LNCAP (cell line): Measurements from ENCODE around the gene UBE2K.

Experiments
- TF ChIP-seq, protein P1 (sequence below): fragments of 450-650 bp; IDR thresholded peaks from 2 replicates; pipeline ENCODE4 v1.5.1; 2017; ENCODE audit warnings: mild to moderate bottlenecking

Gene UBE2K

GRCh38 chr4:39731908-39732307, 34.0 kb downstream of the UBE2K start:
- TF ChIP-seq, protein P1, sequence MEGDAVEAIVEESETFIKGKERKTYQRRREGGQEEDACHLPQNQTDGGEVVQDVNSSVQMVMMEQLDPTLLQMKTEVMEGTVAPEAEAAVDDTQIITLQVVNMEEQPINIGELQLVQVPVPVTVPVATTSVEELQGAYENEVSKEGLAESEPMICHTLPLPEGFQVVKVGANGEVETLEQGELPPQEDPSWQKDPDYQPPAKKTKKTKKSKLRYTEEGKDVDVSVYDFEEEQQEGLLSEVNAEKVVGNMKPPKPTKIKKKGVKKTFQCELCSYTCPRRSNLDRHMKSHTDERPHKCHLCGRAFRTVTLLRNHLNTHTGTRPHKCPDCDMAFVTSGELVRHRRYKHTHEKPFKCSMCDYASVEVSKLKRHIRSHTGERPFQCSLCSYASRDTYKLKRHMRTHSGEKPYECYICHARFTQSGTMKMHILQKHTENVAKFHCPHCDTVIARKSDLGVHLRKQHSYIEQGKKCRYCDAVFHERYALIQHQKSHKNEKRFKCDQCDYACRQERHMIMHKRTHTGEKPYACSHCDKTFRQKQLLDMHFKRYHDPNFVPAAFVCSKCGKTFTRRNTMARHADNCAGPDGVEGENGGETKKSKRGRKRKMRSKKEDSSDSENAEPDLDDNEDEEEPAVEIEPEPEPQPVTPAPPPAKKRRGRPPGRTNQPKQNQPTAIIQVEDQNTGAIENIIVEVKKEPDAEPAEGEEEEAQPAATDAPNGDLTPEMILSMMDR, result no peak

GRCh38 chr4:39732728-39733127, 34.8 kb downstream of the UBE2K start:
- TF ChIP-seq, protein P1, result no peak

- TF ChIP-seq, protein P1, result no peak
Measured at GRCh38 chr4:39741401-39741800, 43.5 kb downstream of the UBE2K start.

- TF ChIP-seq, protein P1, result no peak
Measured at GRCh38 chr4:39745920-39746319, 48.0 kb downstream of the UBE2K start.

GRCh38 chr4:39750216-39750615, 52.3 kb downstream of the UBE2K start:
- TF ChIP-seq, protein P1, result no peak

DNA sequence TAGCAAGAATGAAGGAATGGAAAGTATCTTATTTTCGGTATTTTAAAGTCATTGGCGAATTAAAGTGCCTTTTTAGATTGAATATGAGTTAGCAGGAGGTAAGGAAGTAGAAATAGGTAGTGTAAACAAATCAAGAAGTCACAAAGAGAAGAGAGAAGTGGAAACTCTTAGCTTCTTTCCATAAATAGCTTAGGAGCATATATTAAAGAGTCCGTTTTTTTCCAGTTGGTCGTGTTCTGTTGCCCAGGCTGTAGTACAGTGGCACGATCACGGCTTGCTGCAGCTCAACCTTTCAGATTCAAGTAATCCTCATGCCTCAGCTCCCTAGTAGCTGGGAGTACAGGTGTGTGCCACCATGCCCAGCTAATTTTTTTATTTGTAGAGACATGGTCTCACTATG, 56.4 kb downstream of the UBE2K start:
- TF ChIP-seq, protein P1, result no peak

DNA sequence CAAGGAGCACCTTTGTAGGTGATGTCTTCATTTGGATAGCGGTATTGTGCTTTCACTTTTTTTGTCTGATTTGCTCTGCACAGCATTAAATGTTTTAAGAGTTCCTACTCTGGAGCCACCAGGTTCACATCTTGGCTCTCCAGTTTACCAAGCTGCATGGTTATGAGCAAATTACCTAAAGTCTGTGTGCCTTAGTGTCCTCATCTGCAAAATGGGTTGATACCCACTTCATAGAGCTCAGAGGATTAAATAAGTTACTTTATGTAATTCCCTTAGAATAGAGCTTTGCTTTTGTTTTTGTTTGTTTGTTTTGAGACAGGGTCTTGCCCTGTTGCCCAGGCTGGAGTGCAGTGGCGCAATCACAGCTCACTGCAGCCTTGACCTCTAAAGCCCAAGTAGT, 58.2 kb downstream of the UBE2K start:
- TF ChIP-seq, protein P1, result no peak

DNA sequence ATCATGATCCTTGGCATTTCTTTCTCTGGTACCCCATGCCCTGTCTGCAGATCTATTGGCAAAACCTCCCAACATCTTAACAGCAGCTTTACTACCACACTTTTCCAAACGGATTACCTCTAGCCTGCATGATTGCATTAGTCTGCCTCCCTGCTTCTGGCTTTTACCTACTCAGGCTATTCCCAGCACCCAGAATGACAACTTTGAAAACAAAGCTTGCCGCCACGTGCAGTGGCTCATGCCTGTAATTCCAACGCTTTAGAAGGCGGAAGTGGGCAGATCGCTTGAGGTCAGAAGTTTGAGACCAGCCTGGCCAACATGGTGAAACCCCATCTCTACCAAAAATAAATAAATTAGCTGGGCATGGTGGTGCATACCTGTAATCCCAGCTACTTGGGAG, 60.2 kb downstream of the UBE2K start:
- TF ChIP-seq, protein P1, result no peak
